ENCODE data around the gene MRPL24. TPM values are rescaled to one million over a fixed set of nuclear protein-coding genes. Genes with fewer than 3 reads are reported as not detected.

The MRPL24 gene
- total and polyA plus RNA-seq, 9 of the 15 experiments (the other 6 are each of a cell fraction or from before 2014, with no cell fraction given): 74.3 to 267 (median 113) TPM

DNA sequence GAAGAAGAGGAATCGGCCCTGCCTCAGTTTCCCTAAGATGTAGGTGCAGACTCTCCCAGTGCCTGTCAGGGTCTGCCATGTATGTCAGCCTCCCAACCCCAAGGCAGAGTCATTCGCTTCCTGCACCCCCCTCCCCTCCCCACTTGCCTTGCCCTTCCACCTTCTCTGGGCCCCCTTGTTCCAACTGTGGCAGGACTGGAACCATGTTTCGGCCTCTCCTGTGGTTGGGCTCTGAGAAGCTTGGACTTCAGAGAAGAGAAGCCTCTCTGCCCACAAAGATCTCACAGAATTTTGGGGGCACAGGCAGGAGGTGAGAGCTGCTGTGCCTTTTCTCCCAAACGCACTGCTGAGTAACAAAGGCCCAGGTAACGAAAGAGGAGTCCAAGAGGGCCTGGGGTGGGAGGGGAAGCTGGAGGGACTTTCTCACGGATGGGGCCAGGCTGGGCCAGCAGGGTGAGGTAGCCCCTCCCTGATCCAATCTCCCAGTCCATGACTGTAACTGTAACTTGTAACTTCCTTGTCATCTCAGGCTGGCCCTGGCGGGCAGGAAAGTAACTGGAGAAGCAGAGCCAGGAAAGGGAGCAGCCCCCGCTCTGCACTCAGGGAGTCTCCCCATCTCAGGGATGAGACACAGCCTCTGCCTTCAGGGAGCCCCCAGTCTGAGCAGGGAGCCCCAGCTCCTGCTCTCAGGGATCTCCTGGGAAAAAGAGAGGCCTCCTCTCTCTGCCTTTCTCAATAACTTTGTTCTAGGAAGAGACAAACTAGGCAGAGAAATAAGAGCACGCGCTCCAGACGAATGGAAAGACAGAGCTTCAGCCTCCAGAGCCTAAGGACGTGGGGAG lies 46.8 kb downstream of the MRPL24 start (continued):
- TF ChIP-seq POLR2G (IDR thresholded peaks at IDR 0.05; ENCODE audit: low read depth, low read length) (peak; percentile 48; the same call in 1 of the 2 replicates), CHD4 (IDR thresholded peaks at IDR 0.05; ENCODE audit: insufficient read depth, insufficient replicate concordance, low read depth, low read length, poor library complexity, severe bottlenecking) (no peak), KAT8 (IDR thresholded peaks at IDR 0.05; ENCODE audit: low read depth) (no peak), POLR2AphosphoS2 (IDR thresholded peaks at IDR 0.05; ENCODE audit: low read length) (no peak), MTA3 (IDR thresholded peaks at IDR 0.05; ENCODE audit: borderline replicate concordance) (peak; percentile 48; the same call in 1 of the 2 replicates), RBBP5 (IDR thresholded peaks at IDR 0.05; ENCODE audit: borderline replicate concordance, insufficient read depth, low read length, poor library complexity, severe bottlenecking) (no peak), MAFF (IDR thresholded peaks at IDR 0.05; ENCODE audit: low read length) (no peak), JUN (IDR thresholded peaks at IDR 0.05; ENCODE audit: borderline replicate concordance, low read depth, low read length) (peak; percentile 30; the same call in 1 of the 2 replicates), JUN (CRISPR knock-in tag; IDR thresholded peaks at IDR 0.05; ENCODE audit: borderline replicate concordance) (no peak), RBM22 (IDR thresholded peaks at IDR 0.05; ENCODE audit: low read depth, low read length, poor library complexity, severe bottlenecking) (no peak), ZKSCAN1 (IDR thresholded peaks at IDR 0.05; ENCODE audit: low read depth, low read length) (no peak), ILF3 (IDR thresholded peaks at IDR 0.05; ENCODE audit: borderline replicate concordance) (no peak), TARDBP (IDR thresholded peaks at IDR 0.05) (no peak), SMARCA5 (IDR thresholded peaks at IDR 0.05) (no peak), CXXC5 (CRISPR knock-in tag; IDR thresholded peaks at IDR 0.05) (peak; percentile 66)
- TF ChIP-seq, protein P1, sequence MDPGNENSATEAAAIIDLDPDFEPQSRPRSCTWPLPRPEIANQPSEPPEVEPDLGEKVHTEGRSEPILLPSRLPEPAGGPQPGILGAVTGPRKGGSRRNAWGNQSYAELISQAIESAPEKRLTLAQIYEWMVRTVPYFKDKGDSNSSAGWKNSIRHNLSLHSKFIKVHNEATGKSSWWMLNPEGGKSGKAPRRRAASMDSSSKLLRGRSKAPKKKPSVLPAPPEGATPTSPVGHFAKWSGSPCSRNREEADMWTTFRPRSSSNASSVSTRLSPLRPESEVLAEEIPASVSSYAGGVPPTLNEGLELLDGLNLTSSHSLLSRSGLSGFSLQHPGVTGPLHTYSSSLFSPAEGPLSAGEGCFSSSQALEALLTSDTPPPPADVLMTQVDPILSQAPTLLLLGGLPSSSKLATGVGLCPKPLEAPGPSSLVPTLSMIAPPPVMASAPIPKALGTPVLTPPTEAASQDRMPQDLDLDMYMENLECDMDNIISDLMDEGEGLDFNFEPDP (CRISPR knock-in tag; IDR thresholded peaks at IDR 0.05): 0 out of 2 replicates have a peak, but pooled peaks have one; percentile 16
- TF ChIP-seq, protein P2, sequence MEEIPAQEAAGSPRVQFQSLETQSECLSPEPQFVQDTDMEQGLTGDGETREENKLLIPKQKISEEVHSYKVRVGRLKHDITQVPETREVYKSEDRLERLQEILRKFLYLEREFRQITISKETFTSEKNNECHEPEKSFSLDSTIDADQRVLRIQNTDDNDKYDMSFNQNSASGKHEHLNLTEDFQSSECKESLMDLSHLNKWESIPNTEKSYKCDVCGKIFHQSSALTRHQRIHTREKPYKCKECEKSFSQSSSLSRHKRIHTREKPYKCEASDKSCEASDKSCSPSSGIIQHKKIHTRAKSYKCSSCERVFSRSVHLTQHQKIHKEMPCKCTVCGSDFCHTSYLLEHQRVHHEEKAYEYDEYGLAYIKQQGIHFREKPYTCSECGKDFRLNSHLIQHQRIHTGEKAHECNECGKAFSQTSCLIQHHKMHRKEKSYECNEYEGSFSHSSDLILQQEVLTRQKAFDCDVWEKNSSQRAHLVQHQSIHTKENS (CRISPR knock-in tag; IDR thresholded peaks at IDR 0.05): no peak
- TF ChIP-seq, protein P3, sequence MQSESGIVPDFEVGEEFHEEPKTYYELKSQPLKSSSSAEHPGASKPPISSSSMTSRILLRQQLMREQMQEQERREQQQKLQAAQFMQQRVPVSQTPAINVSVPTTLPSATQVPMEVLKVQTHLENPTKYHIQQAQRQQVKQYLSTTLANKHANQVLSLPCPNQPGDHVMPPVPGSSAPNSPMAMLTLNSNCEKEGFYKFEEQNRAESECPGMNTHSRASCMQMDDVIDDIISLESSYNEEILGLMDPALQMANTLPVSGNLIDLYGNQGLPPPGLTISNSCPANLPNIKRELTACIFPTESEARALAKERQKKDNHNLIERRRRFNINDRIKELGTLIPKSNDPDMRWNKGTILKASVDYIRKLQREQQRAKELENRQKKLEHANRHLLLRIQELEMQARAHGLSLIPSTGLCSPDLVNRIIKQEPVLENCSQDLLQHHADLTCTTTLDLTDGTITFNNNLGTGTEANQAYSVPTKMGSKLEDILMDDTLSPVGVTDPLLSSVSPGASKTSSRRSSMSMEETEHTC (IDR thresholded peaks at IDR 0.05): no peak
- TF ChIP-seq, protein P4, sequence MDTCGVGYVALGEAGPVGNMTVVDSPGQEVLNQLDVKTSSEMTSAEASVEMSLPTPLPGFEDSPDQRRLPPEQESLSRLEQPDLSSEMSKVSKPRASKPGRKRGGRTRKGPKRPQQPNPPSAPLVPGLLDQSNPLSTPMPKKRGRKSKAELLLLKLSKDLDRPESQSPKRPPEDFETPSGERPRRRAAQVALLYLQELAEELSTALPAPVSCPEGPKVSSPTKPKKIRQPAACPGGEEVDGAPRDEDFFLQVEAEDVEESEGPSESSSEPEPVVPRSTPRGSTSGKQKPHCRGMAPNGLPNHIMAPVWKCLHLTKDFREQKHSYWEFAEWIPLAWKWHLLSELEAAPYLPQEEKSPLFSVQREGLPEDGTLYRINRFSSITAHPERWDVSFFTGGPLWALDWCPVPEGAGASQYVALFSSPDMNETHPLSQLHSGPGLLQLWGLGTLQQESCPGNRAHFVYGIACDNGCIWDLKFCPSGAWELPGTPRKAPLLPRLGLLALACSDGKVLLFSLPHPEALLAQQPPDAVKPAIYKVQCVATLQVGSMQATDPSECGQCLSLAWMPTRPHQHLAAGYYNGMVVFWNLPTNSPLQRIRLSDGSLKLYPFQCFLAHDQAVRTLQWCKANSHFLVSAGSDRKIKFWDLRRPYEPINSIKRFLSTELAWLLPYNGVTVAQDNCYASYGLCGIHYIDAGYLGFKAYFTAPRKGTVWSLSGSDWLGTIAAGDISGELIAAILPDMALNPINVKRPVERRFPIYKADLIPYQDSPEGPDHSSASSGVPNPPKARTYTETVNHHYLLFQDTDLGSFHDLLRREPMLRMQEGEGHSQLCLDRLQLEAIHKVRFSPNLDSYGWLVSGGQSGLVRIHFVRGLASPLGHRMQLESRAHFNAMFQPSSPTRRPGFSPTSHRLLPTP (IDR thresholded peaks at IDR 0.05; ENCODE audit: borderline replicate concordance, extremely low read depth, insufficient read length): no peak
